DND-41 (cell line): Measurements from ENCODE around the gene FOXP1.

ENCODE experiments used
- EZH2 ChIP-seq: IDR thresholded peaks from 3 replicates; pipeline ENCODE4 v1.6.1; 2012; ENCODE audit warnings: borderline replicate concordance, low read depth, mild to moderate bottlenecking, moderate library complexity, low read length, inconsistent platforms; ENCODE audit not compliant: severe bottlenecking
- TF ChIP-seq, protein P1 (sequence below): IDR thresholded peaks from 2 replicates; pipeline ENCODE4 v1.5.1; 2012; ENCODE audit warnings: borderline replicate concordance, low read length, moderate library complexity, mild to moderate bottlenecking; ENCODE audit not compliant: poor library complexity, severe bottlenecking; ENCODE audit errors: extremely low read depth

- TF ChIP-seq, protein P1, sequence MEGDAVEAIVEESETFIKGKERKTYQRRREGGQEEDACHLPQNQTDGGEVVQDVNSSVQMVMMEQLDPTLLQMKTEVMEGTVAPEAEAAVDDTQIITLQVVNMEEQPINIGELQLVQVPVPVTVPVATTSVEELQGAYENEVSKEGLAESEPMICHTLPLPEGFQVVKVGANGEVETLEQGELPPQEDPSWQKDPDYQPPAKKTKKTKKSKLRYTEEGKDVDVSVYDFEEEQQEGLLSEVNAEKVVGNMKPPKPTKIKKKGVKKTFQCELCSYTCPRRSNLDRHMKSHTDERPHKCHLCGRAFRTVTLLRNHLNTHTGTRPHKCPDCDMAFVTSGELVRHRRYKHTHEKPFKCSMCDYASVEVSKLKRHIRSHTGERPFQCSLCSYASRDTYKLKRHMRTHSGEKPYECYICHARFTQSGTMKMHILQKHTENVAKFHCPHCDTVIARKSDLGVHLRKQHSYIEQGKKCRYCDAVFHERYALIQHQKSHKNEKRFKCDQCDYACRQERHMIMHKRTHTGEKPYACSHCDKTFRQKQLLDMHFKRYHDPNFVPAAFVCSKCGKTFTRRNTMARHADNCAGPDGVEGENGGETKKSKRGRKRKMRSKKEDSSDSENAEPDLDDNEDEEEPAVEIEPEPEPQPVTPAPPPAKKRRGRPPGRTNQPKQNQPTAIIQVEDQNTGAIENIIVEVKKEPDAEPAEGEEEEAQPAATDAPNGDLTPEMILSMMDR = no peak
- TF ChIP-seq EZH2 = no peak
Measured at GRCh38 chr3:71244153-71244825, 339.2 kb downstream of the FOXP1 start.
